Measurements from ENCODE around the gene AKAP13. TPM values are rescaled to one million over a fixed set of nuclear protein-coding genes. Genes with fewer than 3 reads are reported as not detected.

Gene AKAP13
- polyA plus RNA-seq, 4 donors: 39.4 to 71.6 (median 58.5) TPM

DNA sequence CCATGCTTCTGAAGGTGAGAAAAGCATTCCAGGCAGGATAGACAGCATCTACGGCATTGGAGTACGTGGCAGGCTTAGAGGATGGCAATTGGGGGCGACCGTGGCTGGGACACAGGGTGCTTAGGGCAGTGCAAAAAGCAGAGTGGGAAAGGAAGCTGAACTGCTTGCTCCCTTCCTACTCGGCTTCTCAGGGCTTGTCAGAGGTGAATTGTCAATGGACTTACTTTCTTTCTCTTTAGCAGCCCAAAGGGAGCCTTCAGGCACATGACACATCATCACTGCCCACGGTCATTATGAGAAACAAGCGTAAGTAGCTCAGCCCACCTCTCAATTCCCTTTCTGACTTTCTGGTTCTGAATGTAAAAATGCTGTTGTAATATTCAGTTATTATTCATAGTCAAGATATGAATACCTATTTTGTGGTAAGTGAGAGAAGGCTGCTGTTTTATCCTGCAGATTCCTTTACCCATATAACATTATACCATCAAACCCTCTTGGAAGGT, 330.0 kb downstream of the AKAP13 start:
- Histone ChIP-seq H3K9me3 (ENCODE audit: control insufficient read depth in 2 of 2, insufficient read depth in 1 of 2, low read depth in 1 of 2, low read length in 1 of 2) (no peaks in the 10 kb centered on the region), H3K27ac (ENCODE audit: low read depth in 1 of 3, low read length in 2 of 3) (no peak overlapping the region), H3K4me3 (ENCODE audit: low read depth in 1 of 3, low read length in 3 of 3) (no peak overlapping the region), H3K4me1 (ENCODE audit: control insufficient read depth in 3 of 3, insufficient read depth in 2 of 3, low read depth in 1 of 3, low read length in 2 of 3) (peaks cover 2 to 25% (median 15%) of the 10 kb centered on the region in 3 donors), H3K27me3 (ENCODE audit: control insufficient read depth in 3 of 3, insufficient read depth in 3 of 3, low read length in 3 of 3) (no peaks in the 10 kb centered on the region), H3K36me3 (ENCODE audit: control insufficient read depth in 3 of 3, insufficient read depth in 2 of 3, low read depth in 1 of 3, low read length in 3 of 3) (peaks cover 6 to 24% (median 13%) of the 10 kb centered on the region in 3 donors)
- DNase-seq (no peak), FAIRE-seq (no peak)
- whole genome bisulfite sequencing, 3 donors: 79 to 91% (median 89%) methylated on average over 7 of the region's 7 CpGs

DNA sequence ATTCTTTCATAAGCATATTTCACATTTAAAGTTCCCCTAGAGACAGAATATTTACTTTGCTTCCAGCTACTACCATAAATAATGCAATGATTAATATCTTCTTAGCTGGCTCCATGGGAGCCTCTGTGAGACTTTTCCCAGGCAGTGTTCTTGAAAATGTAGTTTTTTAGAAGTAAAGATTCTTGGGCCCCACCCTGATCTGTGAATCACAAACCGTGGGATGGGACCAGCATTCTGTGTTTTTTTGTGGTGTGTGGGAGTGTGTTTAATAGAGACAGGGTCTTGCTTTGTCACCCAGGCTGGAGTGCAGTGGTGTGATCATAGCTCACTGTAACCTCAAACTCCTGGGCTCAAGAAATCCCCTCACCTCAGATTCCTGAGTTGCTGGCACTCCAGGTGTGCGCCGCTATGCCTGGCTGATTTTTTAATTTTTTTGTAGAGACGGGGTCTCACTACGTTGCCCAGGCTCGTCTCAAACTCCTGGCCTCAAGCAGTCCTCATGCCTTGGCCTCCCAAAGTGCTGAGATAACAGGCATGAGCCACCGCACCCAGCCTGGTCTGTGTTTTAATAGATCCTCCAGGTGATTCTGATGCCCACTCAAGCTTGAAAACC, 331.3 kb downstream of the AKAP13 start:
- Histone ChIP-seq H3K27me3 (ENCODE audit: control insufficient read depth in 3 of 3, insufficient read depth in 3 of 3, low read length in 3 of 3) (no peaks in the 10 kb centered on the region), H3K27ac (ENCODE audit: low read depth in 1 of 3, low read length in 2 of 3) (no peak overlapping the region), H3K4me3 (ENCODE audit: low read depth in 1 of 3, low read length in 3 of 3) (no peak overlapping the region), H3K9me3 (ENCODE audit: control insufficient read depth in 2 of 2, insufficient read depth in 1 of 2, low read depth in 1 of 2, low read length in 1 of 2) (no peaks in the 10 kb centered on the region), H3K4me1 (ENCODE audit: control insufficient read depth in 3 of 3, insufficient read depth in 2 of 3, low read depth in 1 of 3, low read length in 2 of 3) (peaks cover 0 to 22% (median 9%) of the 10 kb centered on the region in 3 donors), H3K36me3 (ENCODE audit: control insufficient read depth in 3 of 3, insufficient read depth in 2 of 3, low read depth in 1 of 3, low read length in 3 of 3) (peaks cover 6 to 27% (median 20%) of the 10 kb centered on the region in 3 donors)
- no peak for FAIRE-seq
- WGBS, 3 donors: 86 to 90% (median 89%) methylated on average over 7 of the region's 7 CpGs
- DNase-seq: no peak

DNA sequence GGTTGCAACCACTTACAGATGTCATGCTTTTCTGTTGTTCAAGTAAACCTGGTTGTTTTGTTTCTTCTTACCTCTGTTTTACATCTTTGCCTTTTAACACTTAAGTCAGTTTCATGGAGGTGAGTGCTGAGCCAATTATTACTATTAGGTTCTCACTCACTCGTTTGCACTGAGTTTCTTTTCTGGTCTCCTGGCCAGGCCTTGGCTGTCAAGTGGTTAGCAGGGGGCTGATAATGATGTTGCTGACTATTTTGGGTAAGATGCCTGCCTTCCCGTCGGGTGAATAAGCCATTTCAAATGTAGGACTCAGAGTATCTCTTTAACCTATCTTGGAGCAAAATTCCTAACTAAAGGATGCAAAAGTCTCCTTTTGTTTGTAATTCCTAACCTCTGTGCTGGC, 335.9 kb downstream of the AKAP13 start:
- FAIRE-seq: no peak

DNA sequence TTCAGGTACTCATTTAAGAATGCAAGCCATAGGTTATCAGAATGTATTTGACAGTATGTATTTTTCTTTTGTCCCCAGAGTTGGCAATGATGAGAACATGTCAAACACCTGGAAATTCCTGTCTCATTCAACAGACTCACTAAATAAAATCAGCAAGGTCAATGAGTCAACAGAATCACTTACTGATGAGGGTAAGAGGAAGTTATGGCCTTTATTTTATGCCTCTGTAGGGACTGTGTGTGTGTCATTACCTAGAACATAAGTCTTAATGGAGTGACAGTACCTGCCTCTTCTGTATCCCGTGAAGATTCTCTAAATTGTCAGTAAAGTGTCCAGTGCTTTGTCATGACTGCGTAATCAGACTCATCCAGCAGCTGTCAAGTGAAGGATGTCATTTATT, 336.8 kb downstream of the AKAP13 start:
- Histone ChIP-seq H3K4me3 (ENCODE audit: low read depth in 1 of 3, low read length in 3 of 3) (no peak overlapping the region), H3K36me3 (ENCODE audit: control insufficient read depth in 3 of 3, insufficient read depth in 2 of 3, low read depth in 1 of 3, low read length in 3 of 3) (peaks cover 12 to 49% (median 24%) of the 10 kb centered on the region in 3 donors), H3K27ac (ENCODE audit: low read depth in 1 of 3, low read length in 2 of 3) (no peak overlapping the region), H3K4me1 (ENCODE audit: control insufficient read depth in 3 of 3, insufficient read depth in 2 of 3, low read depth in 1 of 3, low read length in 2 of 3) (no peaks in the 10 kb centered on the region), H3K27me3 (ENCODE audit: control insufficient read depth in 3 of 3, insufficient read depth in 3 of 3, low read length in 3 of 3) (no peaks in the 10 kb centered on the region), H3K9me3 (ENCODE audit: control insufficient read depth in 2 of 2, insufficient read depth in 1 of 2, low read depth in 1 of 2, low read length in 1 of 2) (no peaks in the 10 kb centered on the region)
- DNase-seq: no peak
- 91 to 98% (median 96%) methylated on average over 2 of the region's 2 CpGs for WGBS, 3 donors
- no peak for FAIRE-seq

More for the DNA sequence above, 335.9 kb downstream of the AKAP13 start:
- Histone ChIP-seq H3K36me3 (ENCODE audit: control insufficient read depth in 3 of 3, insufficient read depth in 2 of 3, low read depth in 1 of 3, low read length in 3 of 3) (peaks cover 8 to 50% (median 30%) of the 10 kb centered on the region in 3 donors), H3K9me3 (ENCODE audit: control insufficient read depth in 2 of 2, insufficient read depth in 1 of 2, low read depth in 1 of 2, low read length in 1 of 2) (no peaks in the 10 kb centered on the region), H3K27me3 (ENCODE audit: control insufficient read depth in 3 of 3, insufficient read depth in 3 of 3, low read length in 3 of 3) (no peaks in the 10 kb centered on the region), H3K27ac (ENCODE audit: low read depth in 1 of 3, low read length in 2 of 3) (no peak overlapping the region), H3K4me1 (ENCODE audit: control insufficient read depth in 3 of 3, insufficient read depth in 2 of 3, low read depth in 1 of 3, low read length in 2 of 3) (no peaks in the 10 kb centered on the region), H3K4me3 (ENCODE audit: low read depth in 1 of 3, low read length in 3 of 3) (no peak overlapping the region)
- DNase-seq: no peak
- 75 to 76% (median 75%) methylated on average over 3 of the region's 3 CpGs for WGBS, 3 donors

DNA sequence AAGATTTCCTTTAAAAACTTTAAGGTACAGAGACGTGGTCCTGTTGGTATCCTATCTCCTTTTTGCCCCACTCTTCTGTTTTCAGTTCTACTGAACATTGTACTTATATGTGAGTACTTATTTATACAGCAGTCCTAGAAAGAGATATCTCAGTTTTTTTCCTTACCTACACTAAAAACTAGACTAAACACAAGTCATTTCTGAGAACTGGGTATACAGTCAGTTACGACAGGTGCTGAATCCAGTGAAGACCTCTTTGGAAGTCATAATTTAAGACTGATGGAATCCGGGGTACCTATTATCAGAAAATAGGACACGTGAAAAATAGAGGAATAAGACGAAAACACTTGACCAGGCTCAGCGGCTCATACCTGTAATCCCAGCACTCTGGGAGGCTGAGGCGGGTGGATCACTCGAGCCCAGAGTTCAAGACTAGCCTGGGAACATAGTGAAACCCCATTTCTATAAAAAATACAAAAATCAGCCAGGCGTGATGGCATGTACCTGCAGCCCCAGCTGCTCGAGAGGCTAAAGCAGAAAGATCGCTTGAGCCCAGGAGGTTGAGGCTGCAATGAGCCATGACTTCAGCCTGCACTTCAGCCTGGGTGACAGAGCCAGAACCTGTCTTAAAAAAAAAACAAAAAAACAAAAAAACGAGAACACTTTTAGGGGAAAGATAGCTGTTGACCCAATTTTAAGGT, 338.0 kb downstream of the AKAP13 start:
- peaks cover 20 to 56% (median 21%) of the 10 kb centered on the region in 3 donors for H3K36me3 ChIP-seq (ENCODE audit: control insufficient read depth in 3 of 3, insufficient read depth in 2 of 3, low read depth in 1 of 3, low read length in 3 of 3)
- DNase-seq (no peak), FAIRE-seq (no peak)
- peaks cover 0 to 6% (median 0%) of the 10 kb centered on the region in 3 donors for H3K4me1 ChIP-seq (ENCODE audit: control insufficient read depth in 3 of 3, insufficient read depth in 2 of 3, low read depth in 1 of 3, low read length in 2 of 3)
- H3K4me3 ChIP-seq (ENCODE audit: low read depth in 1 of 3, low read length in 3 of 3): no peak overlapping the region
- no peaks in the 10 kb centered on the region for H3K27me3 ChIP-seq (ENCODE audit: control insufficient read depth in 3 of 3, insufficient read depth in 3 of 3, low read length in 3 of 3)
- H3K27ac ChIP-seq (ENCODE audit: low read depth in 1 of 3, low read length in 2 of 3): no peak overlapping the region
- H3K9me3 ChIP-seq (ENCODE audit: control insufficient read depth in 2 of 2, insufficient read depth in 1 of 2, low read depth in 1 of 2, low read length in 1 of 2): no peaks in the 10 kb centered on the region
- 86 to 92% (median 88%) methylated on average over 12 of the region's 12 CpGs for WGBS, 3 donors

DNA sequence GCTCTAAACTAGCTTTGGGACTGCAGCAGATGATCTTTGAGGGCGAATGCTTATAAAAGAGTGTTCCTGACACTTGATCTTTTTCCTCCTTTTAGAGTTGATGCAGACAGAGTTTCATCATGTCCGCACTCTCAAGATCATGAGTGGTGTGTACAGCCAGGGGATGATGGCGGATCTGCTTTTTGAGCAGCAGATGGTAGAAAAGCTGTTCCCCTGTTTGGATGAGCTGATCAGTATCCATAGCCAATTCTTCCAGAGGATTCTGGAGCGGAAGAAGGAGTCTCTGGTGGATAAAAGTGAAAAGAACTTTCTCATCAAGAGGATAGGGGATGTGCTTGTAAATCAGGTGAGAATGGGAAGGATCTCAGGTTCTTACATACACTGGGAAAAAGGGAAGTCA, 338.6 kb downstream of the AKAP13 start:
- no peak overlapping the region for H3K4me3 ChIP-seq (ENCODE audit: low read depth in 1 of 3, low read length in 3 of 3)
- no peak for FAIRE-seq
- H3K9me3 ChIP-seq (ENCODE audit: control insufficient read depth in 2 of 2, insufficient read depth in 1 of 2, low read depth in 1 of 2, low read length in 1 of 2): no peaks in the 10 kb centered on the region
- H3K27me3 ChIP-seq (ENCODE audit: control insufficient read depth in 3 of 3, insufficient read depth in 3 of 3, low read length in 3 of 3): no peaks in the 10 kb centered on the region
- H3K4me1 ChIP-seq (ENCODE audit: control insufficient read depth in 3 of 3, insufficient read depth in 2 of 3, low read depth in 1 of 3, low read length in 2 of 3): peaks cover 0 to 9% (median 0%) of the 10 kb centered on the region in 3 donors
- DNase-seq: no peak
- 97 to 99% (median 99%) methylated on average over 4 of the region's 4 CpGs for WGBS, 3 donors
- peaks cover 21 to 59% (median 23%) of the 10 kb centered on the region in 3 donors for H3K36me3 ChIP-seq (ENCODE audit: control insufficient read depth in 3 of 3, insufficient read depth in 2 of 3, low read depth in 1 of 3, low read length in 3 of 3)
- H3K27ac ChIP-seq (ENCODE audit: low read depth in 1 of 3, low read length in 2 of 3): no peak overlapping the region

DNA sequence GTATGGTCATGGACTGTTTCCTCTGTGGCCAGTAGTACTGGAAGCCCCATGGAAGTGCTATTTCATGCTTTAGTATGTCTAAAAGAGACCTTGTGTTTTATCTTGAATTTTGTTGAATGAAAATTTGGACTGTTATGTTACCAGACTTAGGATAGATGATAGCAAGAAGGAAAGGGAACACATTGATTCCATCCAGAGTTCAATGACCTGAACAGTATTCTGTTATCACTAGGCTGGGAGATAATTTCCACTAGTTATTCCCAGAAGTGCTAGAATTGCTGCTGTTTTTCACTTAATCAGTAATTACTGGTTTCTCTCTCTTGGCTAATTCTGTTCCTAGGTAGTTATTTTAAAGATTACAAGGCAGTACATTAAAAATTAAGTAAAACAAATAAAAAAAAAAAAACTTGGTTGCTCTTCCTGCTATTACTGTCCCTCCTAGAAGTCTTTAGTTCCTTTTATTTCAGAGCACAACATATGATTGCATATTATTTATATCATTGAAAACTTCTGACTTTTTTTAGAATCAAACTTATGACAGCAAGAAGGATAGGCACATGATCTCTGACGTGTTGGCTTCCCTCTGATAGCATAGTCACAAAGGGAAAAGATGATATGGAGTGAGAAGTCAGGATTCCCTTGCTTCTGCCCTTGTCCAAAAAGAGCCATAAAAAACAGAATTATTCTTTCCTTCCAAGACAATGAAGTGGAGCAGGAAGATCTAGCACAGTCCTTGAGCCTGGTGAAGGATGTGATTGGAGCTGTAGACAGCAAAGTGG, 342.2 kb downstream of the AKAP13 start:
- 66 to 78% (median 74%) methylated on average over 1 of the region's 1 CpG for WGBS, 3 donors
- Histone ChIP-seq H3K4me3 (ENCODE audit: low read depth in 1 of 3, low read length in 3 of 3) (no peak overlapping the region), H3K27me3 (ENCODE audit: control insufficient read depth in 3 of 3, insufficient read depth in 3 of 3, low read length in 3 of 3) (no peaks in the 10 kb centered on the region), H3K36me3 (ENCODE audit: control insufficient read depth in 3 of 3, insufficient read depth in 2 of 3, low read depth in 1 of 3, low read length in 3 of 3) (peaks cover 28 to 64% (median 30%) of the 10 kb centered on the region in 3 donors), H3K27ac (ENCODE audit: low read depth in 1 of 3, low read length in 2 of 3) (peak overlapping the region in 1 of 3 donors; percentile 34), H3K4me1 (ENCODE audit: control insufficient read depth in 3 of 3, insufficient read depth in 2 of 3, low read depth in 1 of 3, low read length in 2 of 3) (peaks cover 0 to 22% (median 0%) of the 10 kb centered on the region in 3 donors), H3K9me3 (ENCODE audit: control insufficient read depth in 2 of 2, insufficient read depth in 1 of 2, low read depth in 1 of 2, low read length in 1 of 2) (no peaks in the 10 kb centered on the region)
- peak in 1 of 2 donors; percentile 17 for DNase-seq
- FAIRE-seq: no peak
